Hippocampal formation (tissue), 2 donors: ENCODE data around the gene HMGCL.

Source experiments
- DNase-seq, 2 donors: peaks; one replicate each; lab custom pipeline; 2025; lab: John Stamatoyannopoulos, UW

Gene HMGCL

DNA sequence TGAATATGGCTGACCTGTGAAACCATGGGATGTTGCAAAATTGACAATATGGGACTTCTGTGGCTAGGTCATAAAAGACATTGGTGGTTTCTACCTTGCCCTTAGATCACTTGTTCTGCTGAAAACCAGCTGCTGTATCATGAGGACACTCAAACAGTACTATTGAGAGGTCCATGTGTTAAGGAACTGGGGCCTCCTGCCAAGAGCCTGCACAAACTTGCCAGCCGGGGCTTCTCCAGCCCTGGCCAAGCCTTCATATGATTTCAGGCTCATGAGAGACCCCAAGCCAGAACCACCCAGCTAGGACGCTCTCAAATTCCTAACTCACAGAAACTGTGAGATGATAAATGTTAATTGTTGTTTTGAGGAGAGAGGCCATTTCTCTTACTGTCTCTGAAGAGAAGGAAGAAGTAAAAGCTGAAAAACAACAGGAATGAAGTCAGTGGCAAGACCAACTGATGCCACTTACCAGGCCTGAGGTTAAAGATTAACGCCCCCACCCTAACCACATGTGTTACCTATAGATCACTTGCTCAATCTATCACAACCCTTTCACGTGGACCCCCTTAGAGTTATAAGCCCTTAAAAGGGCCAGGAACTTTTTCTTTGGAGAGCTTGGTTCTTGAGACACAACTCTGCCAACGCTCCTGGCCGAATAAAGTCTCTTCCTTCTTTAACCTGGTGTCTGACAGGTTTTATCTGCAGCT is 50.9 kb downstream of the HMGCL start:
- no peak for DNase-seq

- no peak for DNase-seq
These were observed 52.4 kb downstream of the HMGCL start for GRCh38 chr1:23772854-23773242.

DNA sequence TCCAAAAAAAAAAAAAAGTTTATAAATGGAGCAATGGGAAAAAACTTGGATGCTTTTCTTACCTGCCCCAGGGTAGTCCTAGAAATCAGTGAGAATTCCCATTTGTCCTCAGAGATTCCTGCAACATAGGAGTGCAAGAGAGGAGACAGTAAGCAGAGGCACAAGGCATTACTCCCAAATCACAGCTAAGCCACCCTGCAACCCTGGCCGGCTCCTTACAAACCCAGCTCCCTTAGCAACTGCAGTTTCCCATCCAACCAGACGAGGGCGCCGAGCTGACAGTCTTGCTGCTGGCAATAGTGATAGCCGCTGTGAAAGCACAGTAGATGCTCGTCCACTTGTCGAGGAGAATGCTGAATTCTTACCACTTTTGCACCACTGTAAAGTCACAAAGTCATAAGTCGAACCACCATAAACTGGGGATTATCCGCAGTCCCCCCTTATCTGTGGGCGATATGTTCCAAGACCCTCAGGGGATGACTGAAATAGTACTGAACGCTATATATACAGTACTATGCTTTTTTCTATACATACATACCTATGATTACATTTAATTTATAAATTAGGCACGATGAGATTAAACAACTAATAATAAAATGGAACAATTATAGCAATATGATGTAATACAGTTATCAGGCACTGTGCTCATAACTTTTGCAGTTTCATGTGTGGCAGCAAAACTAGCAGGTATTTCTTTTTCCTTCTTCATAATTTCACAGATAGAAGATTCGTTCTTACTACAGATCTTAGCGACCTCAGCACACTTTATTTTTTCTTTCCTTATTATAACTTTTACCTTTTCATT is 53.0 kb downstream of the HMGCL start:
- peak; percentile 39 to 66 for DNase-seq

DNA sequence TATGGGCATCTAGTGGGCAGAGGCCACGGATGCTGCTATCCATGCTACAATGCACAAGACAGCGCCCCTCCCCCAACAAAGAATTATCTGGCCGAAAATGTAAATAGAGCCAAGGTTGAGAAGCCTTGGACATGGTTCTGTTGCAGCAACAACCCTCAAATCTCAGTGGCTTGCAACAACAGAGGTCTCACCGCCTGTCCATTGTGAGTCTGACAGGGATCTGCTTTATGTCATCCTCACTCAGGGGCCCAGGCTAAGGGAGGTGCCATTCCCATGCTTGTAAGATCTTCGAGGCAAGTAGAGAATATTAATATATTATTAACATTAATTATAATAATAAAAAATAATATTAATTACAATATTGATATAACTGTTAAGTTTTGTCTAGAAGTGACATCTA is 56.5 kb downstream of the HMGCL start:
- no peak for DNase-seq

- DNase-seq, result no peak
These were observed 62.1 kb downstream of the HMGCL start for GRCh38 chr1:23763041-23763577.

DNA sequence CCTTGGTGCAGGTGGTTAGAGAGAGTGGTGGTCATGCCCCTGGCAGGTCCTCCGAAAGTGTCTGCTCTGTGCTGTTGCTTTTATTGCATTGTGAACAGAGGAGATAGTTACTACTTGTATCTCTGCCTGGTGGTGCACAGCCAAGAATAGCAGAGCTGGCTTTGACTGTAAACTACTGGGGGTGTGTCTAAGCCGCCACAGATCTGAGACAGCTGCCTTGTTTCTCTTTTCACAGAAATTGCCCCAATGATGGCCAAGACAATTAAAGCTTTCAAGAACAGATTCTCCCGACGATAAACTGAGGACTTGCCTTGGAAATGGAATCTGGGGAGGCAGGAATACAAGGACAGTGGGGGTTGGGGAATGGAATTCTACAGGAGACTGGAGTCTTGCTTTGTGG is 66.0 kb downstream of the HMGCL start:
- peak; percentile 56 to 71 for DNase-seq

- no peak for DNase-seq
These were observed 67.4 kb downstream of the HMGCL start for GRCh38 chr1:23757812-23758211.

GRCh38 chr1:23756676-23757075 is 68.6 kb downstream of the HMGCL start:
- no peak for DNase-seq

GRCh38 chr1:23752909-23753308 is 72.3 kb downstream of the HMGCL start:
- DNase-seq, result no peak
